Osteocyte (in vitro differentiated cells): ENCODE results near the gene KBTBD6. TPM values are rescaled to one million over a fixed set of nuclear protein-coding genes. Genes with fewer than 3 reads are reported as not detected.

Experiments
- DNase-seq: peaks from one replicate; pipeline ENCODE4 v3.0.0; 2021; ENCODE audit warnings: mixed read lengths; ENCODE audit not compliant: unreplicated experiment; ENCODE audit errors: extremely low spot score
- H3K27ac Mint-ChIP-seq: one replicate; pipeline ENCODE4 v1.8.0; 2021; ENCODE audit warnings: mild to moderate bottlenecking, mixed read lengths; ENCODE audit not compliant: unreplicated experiment
- H3K27me3 Mint-ChIP-seq: one replicate; pipeline ENCODE4 v1.8.0; 2021; ENCODE audit warnings: mixed read lengths; ENCODE audit not compliant: unreplicated experiment
- H3K36me3 Mint-ChIP-seq: one replicate; pipeline ENCODE4 v1.8.0; 2021; ENCODE audit warnings: mixed read lengths; ENCODE audit not compliant: unreplicated experiment
- H3K4me1 Mint-ChIP-seq: one replicate; pipeline ENCODE4 v1.8.0; 2021; ENCODE audit warnings: mixed read lengths; ENCODE audit not compliant: unreplicated experiment
- H3K4me3 Mint-ChIP-seq: one replicate; pipeline ENCODE4 v1.8.0; 2021; ENCODE audit warnings: mild to moderate bottlenecking, moderate library complexity, mixed read lengths; ENCODE audit not compliant: unreplicated experiment
- H3K9me3 Mint-ChIP-seq: one replicate; pipeline ENCODE4 v1.8.0; 2021; ENCODE audit warnings: mixed read lengths; ENCODE audit not compliant: unreplicated experiment
- CTCF ChIP-seq: fragments of 200-600 bp; sonication (generic); IDR thresholded peaks from 2 replicates; pipeline ENCODE4 v1.5.0; 2021; ENCODE audit warnings: antibody characterized with exemption, mild to moderate bottlenecking, moderate library complexity
- total RNA-seq: library from RNA; stranded (reverse); gene quantifications from 2 replicates; pipeline ENCODE4 v1.2.1, GENCODE V29; 2021

Gene KBTBD6
- total RNA-seq, 1 donor from 2014 or later = 9.7 TPM

GRCh38 chr13:41156620-41157019 is 24.0 kb upstream of the KBTBD6 start:
- Mint-ChIP-seq H3K4me3 (no peak overlapping the region), H3K27me3 (no peaks in the 10 kb centered on the region), H3K9me3 (peaks cover 6% of the 10 kb centered on the region), H3K36me3 (no peaks in the 10 kb centered on the region), H3K27ac (no peak overlapping the region), H3K4me1 (no peaks in the 10 kb centered on the region)
- TF ChIP-seq CTCF = no peak
- DNase-seq = no peak

GRCh38 chr13:41154042-41154441 is 21.4 kb upstream of the KBTBD6 start:
- H3K27ac Mint-ChIP-seq = no peak overlapping the region
- H3K27me3 Mint-ChIP-seq = no peaks in the 10 kb centered on the region
- H3K4me3 Mint-ChIP-seq = no peak overlapping the region
- no peaks in the 10 kb centered on the region for H3K36me3 Mint-ChIP-seq
- peaks cover 28% of the 10 kb centered on the region for H3K9me3 Mint-ChIP-seq
- no peak for DNase-seq
- no peak for TF ChIP-seq CTCF
- H3K4me1 Mint-ChIP-seq = no peaks in the 10 kb centered on the region

GRCh38 chr13:41152005-41152404 is 19.4 kb upstream of the KBTBD6 start:
- Mint-ChIP-seq H3K27ac (no peak overlapping the region), H3K4me3 (no peak overlapping the region), H3K4me1 (no peaks in the 10 kb centered on the region), H3K36me3 (peaks cover 3% of the 10 kb centered on the region), H3K9me3 (peaks cover 44% of the 10 kb centered on the region), H3K27me3 (no peaks in the 10 kb centered on the region)
- no peak for TF ChIP-seq CTCF
- DNase-seq = no peak

GRCh38 chr13:41150058-41150457 is 17.5 kb upstream of the KBTBD6 start:
- H3K9me3 Mint-ChIP-seq = peaks cover 49% of the 10 kb centered on the region
- TF ChIP-seq CTCF = no peak
- no peak overlapping the region for H3K27ac Mint-ChIP-seq
- peaks cover 6% of the 10 kb centered on the region for H3K4me1 Mint-ChIP-seq
- H3K4me3 Mint-ChIP-seq = no peak overlapping the region
- DNase-seq = no peak
- H3K27me3 Mint-ChIP-seq = no peaks in the 10 kb centered on the region
- H3K36me3 Mint-ChIP-seq = peaks cover 3% of the 10 kb centered on the region

GRCh38 chr13:41148419-41149283 is 16.0 kb upstream of the KBTBD6 start:
- no peaks in the 10 kb centered on the region for H3K27me3 Mint-ChIP-seq
- no peak for DNase-seq
- no peak overlapping the region for H3K27ac Mint-ChIP-seq
- H3K4me3 Mint-ChIP-seq = no peak overlapping the region
- no peak for TF ChIP-seq CTCF
- H3K36me3 Mint-ChIP-seq = peaks cover 3% of the 10 kb centered on the region
- peaks cover 49% of the 10 kb centered on the region for H3K9me3 Mint-ChIP-seq
- peaks cover 10% of the 10 kb centered on the region for H3K4me1 Mint-ChIP-seq
